Measurements from ENCODE around the gene TAGLN. TPM values are rescaled to one million over a fixed set of nuclear protein-coding genes. Genes with fewer than 3 reads are reported as not detected.

The TAGLN gene
- total RNA-seq, 1 donor = 3,614 TPM

GRCh38 chr11:117199916-117200812, 994 bp downstream of the TAGLN start:
- peaks cover 67% of the 10 kb centered on the region for H3K36me3 ChIP-seq (ENCODE audit: insufficient read depth, low read length)
- peaks cover 68% of the 10 kb centered on the region for H3K79me2 ChIP-seq (ENCODE audit: insufficient read depth, low read length)
- peaks cover 37% of the 10 kb centered on the region for H3K4me1 ChIP-seq (ENCODE audit: insufficient read depth, low read length)
- TF ChIP-seq CTCF (IDR thresholded peaks at IDR 0.05; ENCODE audit: extremely low read depth, low read depth, low read length) = no peak
- peak overlapping the region; percentile 91 for H3K4me2 ChIP-seq (ENCODE audit: insufficient read depth, low read length)
- peaks cover 57% of the 10 kb centered on the region for H4K20me1 ChIP-seq (ENCODE audit: insufficient read depth, low read length)
- H2AFZ ChIP-seq (ENCODE audit: low read length) = no peak overlapping the region
- no peaks in the 10 kb centered on the region for H3K9me3 ChIP-seq (ENCODE audit: low read depth, low read length)
- peak overlapping the region; percentile 96 for H3K4me3 ChIP-seq (ENCODE audit: insufficient read depth, low read length)
- DNase-seq (ENCODE audit: insufficient read length, low spot score, missing footprints) = peak; percentile 78
- H3K27ac ChIP-seq (ENCODE audit: low read depth, low read length) = peak overlapping the region; percentile 96
- H3K27me3 ChIP-seq (ENCODE audit: insufficient read depth, low read length) = no peaks in the 10 kb centered on the region

GRCh38 chr11:117200813-117201657, 1.9 kb downstream of the TAGLN start:
- peak overlapping the region; percentile 96 for H3K27ac ChIP-seq (ENCODE audit: low read depth, low read length)
- no peaks in the 10 kb centered on the region for H3K27me3 ChIP-seq (ENCODE audit: insufficient read depth, low read length)
- peaks cover 69% of the 10 kb centered on the region for H3K79me2 ChIP-seq (ENCODE audit: insufficient read depth, low read length)
- TF ChIP-seq CTCF (IDR thresholded peaks at IDR 0.05; ENCODE audit: extremely low read depth, low read depth, low read length) = peak; percentile 15
- peaks cover 64% of the 10 kb centered on the region for H3K36me3 ChIP-seq (ENCODE audit: insufficient read depth, low read length)
- peaks cover 39% of the 10 kb centered on the region for H3K4me1 ChIP-seq (ENCODE audit: insufficient read depth, low read length)
- no peaks in the 10 kb centered on the region for H3K9me3 ChIP-seq (ENCODE audit: low read depth, low read length)
- H4K20me1 ChIP-seq (ENCODE audit: insufficient read depth, low read length) = peaks cover 59% of the 10 kb centered on the region
- H2AFZ ChIP-seq (ENCODE audit: low read length) = no peak overlapping the region
- H3K4me3 ChIP-seq (ENCODE audit: insufficient read depth, low read length) = peak overlapping the region; percentile 96
- H3K4me2 ChIP-seq (ENCODE audit: insufficient read depth, low read length) = peak overlapping the region; percentile 91
- peak; percentile 82 for DNase-seq (ENCODE audit: insufficient read length, low spot score, missing footprints)

GRCh38 chr11:117201658-117202305, 2.6 kb downstream of the TAGLN start:
- H3K79me2 ChIP-seq (ENCODE audit: insufficient read depth, low read length) = peaks cover 69% of the 10 kb centered on the region
- H3K27me3 ChIP-seq (ENCODE audit: insufficient read depth, low read length) = no peaks in the 10 kb centered on the region
- peaks cover 39% of the 10 kb centered on the region for H3K4me1 ChIP-seq (ENCODE audit: insufficient read depth, low read length)
- peak overlapping the region; percentile 96 for H3K27ac ChIP-seq (ENCODE audit: low read depth, low read length)
- no peak for TF ChIP-seq CTCF (IDR thresholded peaks at IDR 0.05; ENCODE audit: extremely low read depth, low read depth, low read length)
- no peak overlapping the region for H2AFZ ChIP-seq (ENCODE audit: low read length)
- peak overlapping the region; percentile 91 for H3K4me2 ChIP-seq (ENCODE audit: insufficient read depth, low read length)
- H3K36me3 ChIP-seq (ENCODE audit: insufficient read depth, low read length) = peaks cover 63% of the 10 kb centered on the region
- DNase-seq (ENCODE audit: insufficient read length, low spot score, missing footprints) = peak; percentile 92
- H3K9me3 ChIP-seq (ENCODE audit: low read depth, low read length) = no peaks in the 10 kb centered on the region
- H3K4me3 ChIP-seq (ENCODE audit: insufficient read depth, low read length) = peak overlapping the region; percentile 96
- H4K20me1 ChIP-seq (ENCODE audit: insufficient read depth, low read length) = peaks cover 59% of the 10 kb centered on the region

Data from osteoblast (primary cell).